Measurements from ENCODE around the gene NOL9. TPM values are rescaled to one million over a fixed set of nuclear protein-coding genes. Genes with fewer than 3 reads are reported as not detected.

Gene NOL9
- total RNA-seq, 3 donors from 2014 or later = 20.0 to 28.3 (median 21.1) TPM

- DNase-seq (no peak), ATAC-seq (peak; percentile 25)
- no peak for TF ChIP-seq CTCF (IDR thresholded peaks at IDR 0.05)
- Histone ChIP-seq H3K9me3 (no peaks in the 10 kb centered on the region), H3K4me1 (ENCODE audit: low read depth) (peaks cover under 1% of the 10 kb centered on the region), H3K36me3 (ENCODE audit: low read depth) (peaks cover 4% of the 10 kb centered on the region), H3K4me3 (no peak overlapping the region)
- intact Hi-C loops (cut with DNase I, micrococcal nuclease) = no loop called here
Observed at GRCh38 chr1:6588128-6588892, 34.0 kb upstream of the NOL9 start.

- TF ChIP-seq CTCF (IDR thresholded peaks at IDR 0.05) = no peak
- no peak for DNase-seq
- H3K9me3 ChIP-seq = no peaks in the 10 kb centered on the region
- no peak overlapping the region for H3K4me3 ChIP-seq
- peak; percentile 2 for ATAC-seq
- intact Hi-C loops (cut with DNase I, micrococcal nuclease) = no loop called here
- H3K36me3 ChIP-seq (ENCODE audit: low read depth) = peaks cover 4% of the 10 kb centered on the region
- H3K4me1 ChIP-seq (ENCODE audit: low read depth) = peaks cover 10% of the 10 kb centered on the region
Observed at GRCh38 chr1:6587261-6588005, 33.1 kb upstream of the NOL9 start.

- Histone ChIP-seq H3K36me3 (ENCODE audit: low read depth) (peaks cover 4% of the 10 kb centered on the region), H3K4me3 (no peak overlapping the region), H3K4me1 (ENCODE audit: low read depth) (peaks cover 18% of the 10 kb centered on the region), H3K9me3 (no peaks in the 10 kb centered on the region)
- TF ChIP-seq CTCF (IDR thresholded peaks at IDR 0.05) = no peak
- ATAC-seq (no peak), DNase-seq (no peak)
- intact Hi-C loops (cut with DNase I, micrococcal nuclease) = no loop called here
Observed at GRCh38 chr1:6586404-6586816, 32.1 kb upstream of the NOL9 start.

GRCh38 chr1:6585841-6586240 lies 31.5 kb upstream of the NOL9 start:
- Histone ChIP-seq H3K9me3 (no peaks in the 10 kb centered on the region), H3K4me1 (ENCODE audit: low read depth) (peaks cover 23% of the 10 kb centered on the region), H3K36me3 (ENCODE audit: low read depth) (peaks cover 4% of the 10 kb centered on the region), H3K4me3 (no peak overlapping the region)
- intact Hi-C loops (cut with DNase I, micrococcal nuclease) = no loop called here
- TF ChIP-seq CTCF (IDR thresholded peaks at IDR 0.05) = no peak
- ATAC-seq = no peak
- no peak for DNase-seq

GRCh38 chr1:6585081-6585722 lies 30.9 kb upstream of the NOL9 start:
- DNase-seq = no peak
- no peak for TF ChIP-seq CTCF (IDR thresholded peaks at IDR 0.05)
- ATAC-seq = no peak
- intact Hi-C loops (cut with DNase I, micrococcal nuclease) = no loop called here
- H3K4me3 ChIP-seq = no peak overlapping the region
- H3K9me3 ChIP-seq = no peaks in the 10 kb centered on the region
- H3K4me1 ChIP-seq (ENCODE audit: low read depth) = peaks cover 28% of the 10 kb centered on the region
- peaks cover 4% of the 10 kb centered on the region for H3K36me3 ChIP-seq (ENCODE audit: low read depth)

Data from mucosa of descending colon (tissue), 3 donors.